Sigmoid colon (tissue), 7 donors: Measurements from ENCODE around the gene CDK16. TPM values are rescaled to one million over a fixed set of nuclear protein-coding genes. Genes with fewer than 3 reads are reported as not detected.
A peak's percentile ranks its signal among the peaks of the same experiment; 100 is the strongest.

ENCODE experiments used
- DNase-seq: peaks from one replicate; pipeline ENCODE4 v3.0.0-alpha.2; 2019
- H3K27ac ChIP-seq, 4 donors: fragments of 200-600 bp; sonication (generic); one replicate each; pipeline ENCODE4 v1.5.1; 2016 to 2019; ENCODE audit warnings: mild to moderate bottlenecking in 1 of 4
- H3K27me3 ChIP-seq, 3 donors: fragments of 200-600 bp; sonication (generic); one replicate each; pipeline ENCODE4 v1.5.1; 2019; ENCODE audit warnings: mild to moderate bottlenecking in 1 of 3
- H3K36me3 ChIP-seq, 4 donors: fragments of 200-600 bp; sonication (generic); one replicate each; pipeline ENCODE4 v1.5.1; 2016 to 2019
- H3K4me1 ChIP-seq, 4 donors: fragments of 200-600 bp; sonication (generic); one replicate each; pipeline ENCODE4 v1.5.1; 2017 to 2019
- H3K4me3 ChIP-seq, 4 donors: fragments of 200-600 bp; sonication (generic); one replicate each; pipeline ENCODE4 v1.5.1; 2017 to 2019; ENCODE audit warnings: mild to moderate bottlenecking in 2 of 4, moderate library complexity in 1 of 4
- H3K9me3 ChIP-seq, 4 donors: fragments of 200-600 bp in 3 of 4; sonication (generic) in 3 of 4; one replicate each; pipeline versions ENCODE4 v1.5.1 to v1.6.1; 2013 to 2019
- EP300 ChIP-seq, 4 donors: sonication (generic); formaldehyde crosslinking; IDR thresholded peaks; one replicate each; pipeline ENCODE4 v1.6.1; 2017; ENCODE audit warnings: antibody characterized with exemption in 4 of 4
- POLR2A ChIP-seq, 2 donors: fragments of 450-650 bp; IDR thresholded peaks; one replicate each; pipeline ENCODE4 v1.6.1; 2016; ENCODE audit warnings: antibody characterized with exemption in 2 of 2, mild to moderate bottlenecking in 2 of 2, moderate library complexity in 2 of 2
- POLR2AphosphoS5 ChIP-seq, 4 donors: sonication (generic); formaldehyde crosslinking; IDR thresholded peaks; one replicate each; pipeline ENCODE4 v1.6.1; 2017; ENCODE audit warnings: antibody characterized with exemption in 4 of 4
- WGBS, 2 donors: extraction: QIAGEN DNeasy Blood & Tissue Kit; methylation state at CpG; one replicate each; pipeline ENCODE4 v1.1.7; 2013; 5-methylcytosine and 5-hydroxymethylcytosine counted together
- intact Hi-C: fragments of 100-400 bp; cut with DNase I; formaldehyde crosslinking; loops from one replicate; pipeline ENCODE4 v1.15.1; 2023
- polyA plus RNA-seq, 3 donors: library from polyadenylated mRNA; stranded (reverse); fragments of 200-250 nt; gene quantifications; one replicate each; pipeline ENCODE4 v1.2.3, GENCODE V29; 2013
- total RNA-seq, 4 donors: library from RNA; depleted of rRNA; stranded (reverse); fragments of >200 nt; gene quantifications; one replicate each; pipeline ENCODE4 v1.1.0, GENCODE V29; 2016
- TF ChIP-seq, protein P1 (sequence below), 4 experiments: fragments of 450-650 bp in 3 of 4; fragments of 200-600 bp in 1 of 4; IDR thresholded peaks; one replicate each; pipeline ENCODE4 v1.5.1; 2016 to 2019; ENCODE audit warnings: antibody characterized with exemption in 4 of 4, mild to moderate bottlenecking in 3 of 4, moderate library complexity in 2 of 4
- donor health status: healthy with polysubstance abuse.
- donor health status: Bipolar disorder and iron deficiency.
- donor health status: healthy.

Gene CDK16
- total RNA-seq, result 10 to 100 TPM; 43.8 to 55.9 (median 45.6) TPM
- polyA plus RNA-seq, result 10 to 100 TPM; 35.4 to 64.6 (median 46.5) TPM

DNA sequence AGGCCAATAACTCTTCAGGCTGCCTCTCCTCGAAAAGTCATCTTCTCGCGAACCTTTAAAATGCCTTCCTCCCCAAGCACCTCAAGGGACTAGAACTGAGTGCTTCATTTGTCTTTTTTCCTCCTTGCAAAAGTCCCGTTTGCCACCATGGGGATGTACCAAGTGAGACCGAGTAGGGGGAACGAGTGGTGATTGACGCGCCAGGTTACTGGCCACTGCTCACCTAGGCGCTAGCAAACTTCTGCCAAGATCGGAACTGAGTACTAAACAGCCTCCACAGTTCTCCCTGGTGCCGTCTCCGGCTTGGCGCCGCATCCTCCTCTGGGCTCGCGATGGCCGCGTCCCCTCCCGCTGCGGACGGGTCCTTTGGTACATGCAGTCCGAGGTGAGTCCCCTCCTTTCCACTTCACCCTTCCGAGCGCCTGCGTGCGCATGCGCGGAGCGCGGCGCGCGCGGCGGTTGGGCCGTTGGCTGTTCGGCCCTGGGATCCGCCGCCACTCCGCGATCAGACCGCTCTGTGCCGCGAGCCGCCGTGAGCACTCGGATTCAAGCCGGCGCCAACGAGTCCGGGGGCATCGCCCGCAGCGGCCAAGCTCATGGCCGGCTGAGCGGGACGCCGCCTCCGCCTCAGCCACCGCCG lies at the start of gene CDK16:
Gene CDK16, plus strand, starts transcription at position 402 of the 640 bp plus-strand sequence. CDS start 4,877 bp downstream, outside the sequence.
- WGBS, 2 donors, result 0% methylated on average over 61 of the region's 61 CpGs
- intact Hi-C loops, result loop anchor here (2.0 kb wide), 1 partner anchor 14 kb away; the partner anchor contains the start of gene USP11
- peak; percentile 91 for DNase-seq

GRCh38 chrX:47169273-47169672 lies 49.2 kb upstream of the CDK16 start:
- no peak for DNase-seq
- Histone ChIP-seq H3K27ac (no peak overlapping the region), H3K4me3 (no peak overlapping the region), H3K36me3 (peaks cover 9 to 41% (median 15%) of the 10 kb centered on the region in 4 donors), H3K9me3 (no peaks in the 10 kb centered on the region), H3K4me1 (peaks cover 0 to 10% (median 0%) of the 10 kb centered on the region in 4 donors), H3K27me3 (no peaks in the 10 kb centered on the region)
- TF ChIP-seq, protein P1, sequence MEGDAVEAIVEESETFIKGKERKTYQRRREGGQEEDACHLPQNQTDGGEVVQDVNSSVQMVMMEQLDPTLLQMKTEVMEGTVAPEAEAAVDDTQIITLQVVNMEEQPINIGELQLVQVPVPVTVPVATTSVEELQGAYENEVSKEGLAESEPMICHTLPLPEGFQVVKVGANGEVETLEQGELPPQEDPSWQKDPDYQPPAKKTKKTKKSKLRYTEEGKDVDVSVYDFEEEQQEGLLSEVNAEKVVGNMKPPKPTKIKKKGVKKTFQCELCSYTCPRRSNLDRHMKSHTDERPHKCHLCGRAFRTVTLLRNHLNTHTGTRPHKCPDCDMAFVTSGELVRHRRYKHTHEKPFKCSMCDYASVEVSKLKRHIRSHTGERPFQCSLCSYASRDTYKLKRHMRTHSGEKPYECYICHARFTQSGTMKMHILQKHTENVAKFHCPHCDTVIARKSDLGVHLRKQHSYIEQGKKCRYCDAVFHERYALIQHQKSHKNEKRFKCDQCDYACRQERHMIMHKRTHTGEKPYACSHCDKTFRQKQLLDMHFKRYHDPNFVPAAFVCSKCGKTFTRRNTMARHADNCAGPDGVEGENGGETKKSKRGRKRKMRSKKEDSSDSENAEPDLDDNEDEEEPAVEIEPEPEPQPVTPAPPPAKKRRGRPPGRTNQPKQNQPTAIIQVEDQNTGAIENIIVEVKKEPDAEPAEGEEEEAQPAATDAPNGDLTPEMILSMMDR (IDR thresholded peaks at IDR 0.05), result no peak
- no peak for TF ChIP-seq POLR2A (IDR thresholded peaks at IDR 0.05)
- no peak for TF ChIP-seq POLR2AphosphoS5 (IDR thresholded peaks at IDR 0.05)
- no peak for TF ChIP-seq EP300 (IDR thresholded peaks at IDR 0.05)
- intact Hi-C loops, result no loop called here
- 95 to 97% methylated on average over 19 of the region's 19 CpGs for WGBS, 2 donors

More for the DNA sequence above, at the start of gene CDK16:
- Histone ChIP-seq H3K9me3 (no peaks in the 10 kb centered on the region), H3K4me3 (peak within 1 kb of the TSS; percentile 42 to 97 (median 86)), H3K36me3 (peaks cover 6 to 35% (median 22%) of the 10 kb centered on the region in 4 donors), H3K27ac (peak within 1 kb of the TSS; percentile 96 to 99 (median 98)), H3K4me1 (peaks cover 0 to 42% (median 21%) of the 10 kb centered on the region in 4 donors), H3K27me3 (no peaks in the 10 kb centered on the region)
- TF ChIP-seq POLR2A (IDR thresholded peaks at IDR 0.05) (peak; percentile 68 to 72), EP300 (IDR thresholded peaks at IDR 0.05) (no peak), POLR2AphosphoS5 (IDR thresholded peaks at IDR 0.05) (peak; percentile 91 to 97 (median 94))

DNA sequence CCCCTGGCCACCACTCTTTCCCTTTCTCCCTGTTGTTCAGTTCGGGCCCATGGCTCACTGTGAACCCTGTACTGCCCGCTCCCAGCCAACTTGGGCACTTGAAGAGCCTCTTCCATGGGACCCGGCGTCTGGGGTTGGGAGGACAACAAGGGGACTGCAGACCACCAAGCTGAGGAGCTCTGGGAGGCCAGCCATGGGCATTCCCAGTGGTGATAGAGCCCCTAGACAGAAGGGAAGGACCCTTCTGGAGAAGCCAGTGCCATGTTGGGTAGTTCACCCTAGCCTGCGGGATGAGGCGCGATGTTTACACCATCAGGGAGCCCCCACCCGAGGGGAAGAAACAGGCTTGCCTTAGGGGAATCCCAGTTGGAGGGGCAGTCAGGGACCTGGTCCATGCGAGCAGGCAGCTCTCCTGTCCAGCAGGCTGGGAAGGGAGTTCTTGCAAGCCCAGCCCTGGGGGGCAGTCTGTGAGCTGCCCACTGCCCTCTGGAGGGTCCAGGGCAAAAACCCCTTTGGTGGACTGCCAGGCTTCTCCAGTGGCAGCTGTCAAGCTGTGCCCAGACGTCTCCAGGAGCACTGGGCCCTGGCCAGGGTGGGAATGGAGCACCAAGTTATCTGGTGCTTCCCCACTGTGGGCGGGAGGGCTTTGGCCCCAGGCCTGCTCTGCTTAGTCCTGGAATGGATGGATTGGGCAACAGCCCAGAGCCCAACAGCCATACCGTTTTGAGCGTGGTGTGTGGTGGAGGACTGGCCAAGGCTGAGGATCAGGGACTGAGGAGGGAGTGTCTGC lies 48.6 kb upstream of the CDK16 start:
- Histone ChIP-seq H3K9me3 (no peaks in the 10 kb centered on the region), H3K27me3 (no peaks in the 10 kb centered on the region), H3K4me3 (no peak overlapping the region), H3K4me1 (peaks cover 0 to 10% (median 0%) of the 10 kb centered on the region in 4 donors), H3K36me3 (peaks cover 9 to 48% (median 15%) of the 10 kb centered on the region in 4 donors), H3K27ac (no peak overlapping the region)
- DNase-seq, result no peak
- intact Hi-C loops, result no loop called here
- TF ChIP-seq POLR2A (IDR thresholded peaks at IDR 0.05), result no peak
- TF ChIP-seq, protein P1 (IDR thresholded peaks at IDR 0.05), result no peak
- no peak for TF ChIP-seq POLR2AphosphoS5 (IDR thresholded peaks at IDR 0.05)
- no peak for TF ChIP-seq EP300 (IDR thresholded peaks at IDR 0.05)
- WGBS, 2 donors, result 82 to 84% methylated on average over 13 of the region's 13 CpGs

GRCh38 chrX:47170861-47171692 lies 47.4 kb upstream of the CDK16 start:
- intact Hi-C loops, result no loop called here
- H3K36me3 ChIP-seq, result peaks cover 9 to 58% (median 21%) of the 10 kb centered on the region in 4 donors
- H3K27ac ChIP-seq, result no peak overlapping the region
- peaks cover 0 to 10% (median 0%) of the 10 kb centered on the region in 4 donors for H3K4me1 ChIP-seq
- TF ChIP-seq, protein P1 (IDR thresholded peaks at IDR 0.05), result no peak
- TF ChIP-seq EP300 (IDR thresholded peaks at IDR 0.05) (no peak), POLR2AphosphoS5 (IDR thresholded peaks at IDR 0.05) (no peak), POLR2A (IDR thresholded peaks at IDR 0.05) (no peak)
- H3K27me3 ChIP-seq, result no peaks in the 10 kb centered on the region
- H3K4me3 ChIP-seq, result no peak overlapping the region
- WGBS, 2 donors, result 94 to 98% methylated on average over 32 to 34 of the region's 34 CpGs
- DNase-seq, result no peak
- no peaks in the 10 kb centered on the region for H3K9me3 ChIP-seq
